ENCODE data around the gene INS. TPM values are rescaled to one million over a fixed set of nuclear protein-coding genes. Genes with fewer than 3 reads are reported as not detected.
"Not testable (repeated sequence)": the region's sequence is repeated elsewhere in the genome, so short reads cannot be mapped to it uniquely, and the experiment has no call there.

INS gene
- total and polyA plus RNA-seq, 4 donors = 0.16 to 0.37 TPM; not detected in 2

DNA sequence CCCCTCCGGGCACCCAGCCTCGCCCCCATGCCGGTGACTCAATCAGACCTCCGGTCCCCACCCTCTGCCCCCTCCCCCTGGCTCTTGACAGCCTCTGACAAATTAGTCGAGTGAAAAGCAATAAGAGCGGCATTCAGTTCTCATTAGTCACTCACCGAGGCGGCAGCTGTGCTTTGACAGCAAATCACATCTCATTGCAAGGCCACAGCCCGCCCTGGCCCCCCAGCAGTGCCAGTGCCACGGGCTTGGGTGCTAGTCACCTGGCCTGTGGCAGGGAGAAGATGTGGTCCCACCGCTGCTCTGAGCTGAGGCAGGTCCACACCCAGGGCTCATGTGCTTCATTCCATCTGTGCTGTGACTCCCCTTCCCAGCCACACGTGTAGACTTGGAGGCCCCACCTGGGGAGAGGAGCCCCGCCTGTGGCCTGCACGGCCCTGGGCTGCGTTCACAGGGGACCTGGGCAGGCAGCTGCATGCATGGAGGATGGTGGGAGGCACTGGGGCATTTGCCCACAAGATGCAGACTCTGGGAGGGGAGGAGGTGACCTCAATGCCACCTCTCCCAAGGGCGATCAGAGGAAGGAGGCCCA, 18.0 kb upstream of the INS start:
- 64% methylated on average over 16 of the region's 16 CpGs for WGBS
- H3K27ac ChIP-seq (ENCODE audit: low read depth in 1 of 2, low read length in 2 of 2) = no peak overlapping the region
- no peak overlapping the region for H3K4me3 ChIP-seq (ENCODE audit: low read depth in 1 of 3, low read length in 3 of 3)
- no peaks in the 10 kb centered on the region for H3K36me3 ChIP-seq (ENCODE audit: control insufficient read depth in 4 of 4, insufficient read depth in 3 of 4, low read depth in 1 of 4, low read length in 3 of 4)
- H3K4me1 ChIP-seq (ENCODE audit: control insufficient read depth in 4 of 4, insufficient read depth in 4 of 4, low read length in 3 of 4) = no peaks in the 10 kb centered on the region
- peaks cover 0 to under 1% (median 0%) of the 10 kb centered on the region in 4 donors for H3K27me3 ChIP-seq (ENCODE audit: control insufficient read depth in 4 of 4, insufficient read depth in 4 of 4, low read length in 3 of 4)
- TF ChIP-seq HNF4A (conservative IDR thresholded peaks at IDR 0.05) = no peak
- TF ChIP-seq, protein P1, sequence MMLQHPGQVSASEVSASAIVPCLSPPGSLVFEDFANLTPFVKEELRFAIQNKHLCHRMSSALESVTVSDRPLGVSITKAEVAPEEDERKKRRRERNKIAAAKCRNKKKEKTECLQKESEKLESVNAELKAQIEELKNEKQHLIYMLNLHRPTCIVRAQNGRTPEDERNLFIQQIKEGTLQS (IDR thresholded peaks at IDR 0.05) = no peak
- TF ChIP-seq HNF4G (IDR thresholded peaks at IDR 0.05) = no peak
- TF ChIP-seq NR2F2 (IDR thresholded peaks at IDR 0.05) = no peak
- TF ChIP-seq, protein P2, sequence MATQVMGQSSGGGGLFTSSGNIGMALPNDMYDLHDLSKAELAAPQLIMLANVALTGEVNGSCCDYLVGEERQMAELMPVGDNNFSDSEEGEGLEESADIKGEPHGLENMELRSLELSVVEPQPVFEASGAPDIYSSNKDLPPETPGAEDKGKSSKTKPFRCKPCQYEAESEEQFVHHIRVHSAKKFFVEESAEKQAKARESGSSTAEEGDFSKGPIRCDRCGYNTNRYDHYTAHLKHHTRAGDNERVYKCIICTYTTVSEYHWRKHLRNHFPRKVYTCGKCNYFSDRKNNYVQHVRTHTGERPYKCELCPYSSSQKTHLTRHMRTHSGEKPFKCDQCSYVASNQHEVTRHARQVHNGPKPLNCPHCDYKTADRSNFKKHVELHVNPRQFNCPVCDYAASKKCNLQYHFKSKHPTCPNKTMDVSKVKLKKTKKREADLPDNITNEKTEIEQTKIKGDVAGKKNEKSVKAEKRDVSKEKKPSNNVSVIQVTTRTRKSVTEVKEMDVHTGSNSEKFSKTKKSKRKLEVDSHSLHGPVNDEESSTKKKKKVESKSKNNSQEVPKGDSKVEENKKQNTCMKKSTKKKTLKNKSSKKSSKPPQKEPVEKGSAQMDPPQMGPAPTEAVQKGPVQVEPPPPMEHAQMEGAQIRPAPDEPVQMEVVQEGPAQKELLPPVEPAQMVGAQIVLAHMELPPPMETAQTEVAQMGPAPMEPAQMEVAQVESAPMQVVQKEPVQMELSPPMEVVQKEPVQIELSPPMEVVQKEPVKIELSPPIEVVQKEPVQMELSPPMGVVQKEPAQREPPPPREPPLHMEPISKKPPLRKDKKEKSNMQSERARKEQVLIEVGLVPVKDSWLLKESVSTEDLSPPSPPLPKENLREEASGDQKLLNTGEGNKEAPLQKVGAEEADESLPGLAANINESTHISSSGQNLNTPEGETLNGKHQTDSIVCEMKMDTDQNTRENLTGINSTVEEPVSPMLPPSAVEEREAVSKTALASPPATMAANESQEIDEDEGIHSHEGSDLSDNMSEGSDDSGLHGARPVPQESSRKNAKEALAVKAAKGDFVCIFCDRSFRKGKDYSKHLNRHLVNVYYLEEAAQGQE (IDR thresholded peaks at IDR 0.05) = no peak
- TF ChIP-seq JUND (IDR thresholded peaks at IDR 0.05) = no peak
- TF ChIP-seq SP1 (IDR thresholded peaks at IDR 0.05) = no peak
- TF ChIP-seq YY1 (IDR thresholded peaks at IDR 0.05) = no peak
- TF ChIP-seq, protein P3, sequence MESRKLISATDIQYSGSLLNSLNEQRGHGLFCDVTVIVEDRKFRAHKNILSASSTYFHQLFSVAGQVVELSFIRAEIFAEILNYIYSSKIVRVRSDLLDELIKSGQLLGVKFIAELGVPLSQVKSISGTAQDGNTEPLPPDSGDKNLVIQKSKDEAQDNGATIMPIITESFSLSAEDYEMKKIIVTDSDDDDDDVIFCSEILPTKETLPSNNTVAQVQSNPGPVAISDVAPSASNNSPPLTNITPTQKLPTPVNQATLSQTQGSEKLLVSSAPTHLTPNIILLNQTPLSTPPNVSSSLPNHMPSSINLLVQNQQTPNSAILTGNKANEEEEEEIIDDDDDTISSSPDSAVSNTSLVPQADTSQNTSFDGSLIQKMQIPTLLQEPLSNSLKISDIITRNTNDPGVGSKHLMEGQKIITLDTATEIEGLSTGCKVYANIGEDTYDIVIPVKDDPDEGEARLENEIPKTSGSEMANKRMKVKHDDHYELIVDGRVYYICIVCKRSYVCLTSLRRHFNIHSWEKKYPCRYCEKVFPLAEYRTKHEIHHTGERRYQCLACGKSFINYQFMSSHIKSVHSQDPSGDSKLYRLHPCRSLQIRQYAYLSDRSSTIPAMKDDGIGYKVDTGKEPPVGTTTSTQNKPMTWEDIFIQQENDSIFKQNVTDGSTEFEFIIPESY (IDR thresholded peaks at IDR 0.05) = no peak
- no peak for TF ChIP-seq MAX (IDR thresholded peaks at IDR 0.05)
- no peak for TF ChIP-seq FOXA1 (IDR thresholded peaks at IDR 0.05)
- TF ChIP-seq FOXA2 (IDR thresholded peaks at IDR 0.05) = no peak
- no peak overlapping the region for H3K9ac ChIP-seq (ENCODE audit: low read depth in 1 of 2, low read length in 2 of 2)
- no peaks in the 10 kb centered on the region for H3K9me3 ChIP-seq (ENCODE audit: control insufficient read depth in 4 of 4, low read length in 3 of 4)
- no peak for DNase-seq (ENCODE audit: low spot score)

GRCh38 chr11:2178055-2178773, 17.2 kb upstream of the INS start:
- not testable (repeated sequence) for H3K27me3 ChIP-seq (ENCODE audit: control insufficient read depth in 4 of 4, insufficient read depth in 4 of 4, low read length in 3 of 4); DNase-seq (ENCODE audit: low spot score); H3K9ac ChIP-seq (ENCODE audit: low read depth in 1 of 2, low read length in 2 of 2); H3K9me3 ChIP-seq (ENCODE audit: control insufficient read depth in 4 of 4, low read length in 3 of 4); H3K27ac ChIP-seq (ENCODE audit: low read depth in 1 of 2, low read length in 2 of 2); H3K4me1 ChIP-seq (ENCODE audit: control insufficient read depth in 4 of 4, insufficient read depth in 4 of 4, low read length in 3 of 4); H3K36me3 ChIP-seq (ENCODE audit: control insufficient read depth in 4 of 4, insufficient read depth in 3 of 4, low read depth in 1 of 4, low read length in 3 of 4); H3K4me3 ChIP-seq (ENCODE audit: low read depth in 1 of 3, low read length in 3 of 3)
- WGBS = 75% methylated on average over 15 of the region's 16 CpGs

Data from liver (tissue), 9 donors.